Islet precursor cell (in vitro differentiated cells): ENCODE measurements around the gene TDRD15.
"Not testable (repeated sequence)": the region's sequence is repeated elsewhere in the genome, so short reads cannot be mapped to it uniquely, and the experiment has no call there.

ENCODE experiments used
- DNase-seq: peaks from one replicate; pipeline ENCODE4 v3.0.0-alpha.2; 2018

Gene TDRD15

DNA sequence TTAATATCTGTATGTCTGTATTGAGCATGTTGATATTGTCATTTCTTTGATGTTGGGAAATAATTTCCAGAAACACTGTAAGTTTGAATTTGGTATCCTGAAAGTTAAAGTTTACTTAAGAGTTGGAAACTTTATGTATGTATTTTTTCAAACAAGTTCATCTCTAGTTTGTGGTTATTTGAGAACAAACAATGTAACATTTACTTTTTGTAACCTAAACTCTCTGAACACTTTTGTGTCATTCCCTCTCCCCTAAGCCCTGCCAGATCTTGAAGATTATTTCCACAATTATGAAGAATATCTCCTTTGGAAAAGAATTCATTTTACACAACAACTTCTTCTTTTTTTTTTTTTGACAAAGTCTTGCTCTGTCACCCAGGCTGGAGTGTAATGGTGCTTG, 24.9 kb downstream of the TDRD15 start:
- no peak for DNase-seq

DNA sequence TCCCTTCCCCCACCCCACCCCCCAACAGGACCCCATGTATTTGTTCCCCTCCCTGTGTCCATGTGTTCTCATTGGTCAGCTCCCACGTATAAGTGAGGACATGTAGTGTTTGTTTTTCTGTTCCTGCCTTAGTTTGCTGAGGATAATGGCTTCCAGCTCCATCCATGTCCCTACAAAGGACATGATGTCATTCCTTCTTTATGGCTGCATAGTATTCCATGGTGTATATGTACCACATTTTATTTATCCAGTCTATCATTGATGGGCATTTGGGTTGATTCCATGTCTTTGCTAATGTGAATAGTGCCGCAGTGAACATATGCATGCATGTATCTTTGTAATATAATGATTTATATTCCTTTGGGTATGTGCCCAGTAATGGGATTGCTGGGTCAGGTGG, 27.5 kb downstream of the TDRD15 start:
- DNase-seq: not testable (repeated sequence)

DNA sequence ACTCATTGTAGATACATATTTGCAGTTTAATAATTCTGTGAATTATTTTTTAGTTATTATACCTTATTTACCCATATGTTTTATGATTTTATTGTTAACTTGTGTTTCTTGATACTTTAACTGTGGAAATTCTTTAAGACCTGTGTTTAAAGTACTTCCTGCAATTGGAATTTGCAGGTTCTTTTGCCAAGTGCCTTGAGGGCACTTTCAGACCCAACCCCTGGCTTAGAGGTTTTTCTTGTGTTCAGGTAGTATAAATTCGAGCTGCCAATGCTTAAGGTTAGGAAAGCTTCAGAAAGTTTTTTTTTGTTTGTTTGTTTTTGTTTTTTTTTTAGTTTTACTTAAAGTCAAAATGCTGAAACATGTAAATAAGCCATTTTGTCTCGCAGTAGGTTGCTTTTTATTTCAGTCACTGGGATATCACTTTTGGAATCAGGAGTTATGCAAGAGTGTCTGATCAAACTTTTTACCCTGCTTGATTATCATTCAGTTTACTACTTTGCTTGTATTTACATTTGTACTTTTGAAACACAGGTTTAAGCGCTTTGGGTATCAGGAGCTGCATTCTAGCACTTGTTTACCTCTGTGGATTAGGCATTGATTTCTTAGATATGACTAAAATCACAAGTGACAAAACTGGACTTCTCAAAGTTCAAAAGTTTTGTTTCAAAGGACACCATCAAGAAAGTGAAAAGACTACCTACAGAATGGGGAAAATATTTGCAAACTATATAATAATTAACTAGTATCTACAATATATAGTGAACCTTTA, 31.8 kb downstream of the TDRD15 start:
- no peak for DNase-seq

DNA sequence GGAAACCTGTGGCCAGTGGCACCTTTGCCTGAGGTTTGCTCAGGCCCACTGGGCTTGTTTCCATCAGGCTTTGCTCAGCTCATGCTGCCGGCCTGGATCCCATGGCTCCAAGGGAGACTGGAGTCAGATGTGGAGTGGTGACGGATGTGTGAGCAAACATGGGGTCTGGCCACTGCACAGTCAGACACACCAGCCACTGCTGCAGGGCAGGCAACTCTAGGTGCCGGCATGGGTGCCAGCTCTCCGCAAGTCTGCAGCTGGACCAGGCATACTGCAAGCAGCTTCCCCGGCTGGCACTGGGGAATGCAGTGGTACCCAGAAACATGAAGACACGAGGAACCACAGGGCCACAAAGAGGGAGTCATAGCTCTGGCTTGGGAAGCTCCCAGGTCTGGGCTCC, 37.4 kb downstream of the TDRD15 start:
- no peak for DNase-seq

DNA sequence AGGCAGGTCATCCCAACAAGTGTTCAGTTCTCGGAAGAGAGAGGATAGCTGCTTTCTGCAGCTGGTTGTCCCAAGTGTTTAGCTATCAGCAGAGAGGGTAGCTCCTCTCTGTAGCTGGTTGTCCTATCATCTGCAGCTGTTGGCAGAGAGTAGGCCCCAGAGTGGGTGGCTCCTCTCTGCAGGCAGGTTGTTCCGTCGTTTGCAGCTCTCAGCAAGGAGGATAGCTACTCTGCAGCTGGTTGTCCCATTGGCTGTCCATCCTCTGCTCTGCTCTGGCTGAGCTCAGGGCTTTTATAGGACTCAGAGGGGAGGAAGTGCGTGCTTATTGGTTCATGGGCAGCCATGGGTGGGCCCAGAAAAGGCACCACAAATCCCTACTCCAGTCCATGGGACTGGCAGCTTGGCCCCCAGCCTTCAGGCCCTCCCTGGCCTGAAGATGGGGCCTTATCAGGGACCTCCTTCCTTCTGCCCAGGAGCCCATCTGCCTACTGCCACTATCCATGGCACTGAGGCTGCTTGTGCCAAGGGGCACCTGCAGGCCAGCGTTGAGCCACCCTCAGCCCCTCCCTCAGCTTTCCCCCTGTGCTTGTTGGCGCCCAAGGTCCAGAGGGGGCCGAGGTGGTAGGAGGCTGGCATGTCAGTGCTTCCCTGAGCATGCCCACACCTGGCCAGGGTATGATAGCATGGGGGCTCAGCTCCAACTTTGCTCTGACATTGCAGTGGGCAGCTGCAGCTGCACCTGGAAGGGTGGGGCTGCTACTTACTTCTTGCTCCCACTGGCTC, 38.3 kb downstream of the TDRD15 start:
- no peak for DNase-seq

DNA sequence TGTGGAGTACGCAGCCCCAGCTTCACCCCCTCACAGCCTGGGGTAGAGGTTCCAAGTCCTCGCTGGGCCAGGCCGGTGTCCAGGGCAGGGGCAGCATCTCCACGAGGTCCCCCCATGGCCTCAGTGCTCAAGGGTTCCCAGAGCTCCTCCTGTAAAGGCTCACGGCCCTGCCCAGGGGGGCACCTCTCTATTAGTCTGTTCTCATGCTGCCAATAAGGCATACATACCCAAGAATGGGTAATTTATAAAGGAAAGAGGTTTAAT, 38.8 kb downstream of the TDRD15 start:
- DNase-seq: no peak

DNA sequence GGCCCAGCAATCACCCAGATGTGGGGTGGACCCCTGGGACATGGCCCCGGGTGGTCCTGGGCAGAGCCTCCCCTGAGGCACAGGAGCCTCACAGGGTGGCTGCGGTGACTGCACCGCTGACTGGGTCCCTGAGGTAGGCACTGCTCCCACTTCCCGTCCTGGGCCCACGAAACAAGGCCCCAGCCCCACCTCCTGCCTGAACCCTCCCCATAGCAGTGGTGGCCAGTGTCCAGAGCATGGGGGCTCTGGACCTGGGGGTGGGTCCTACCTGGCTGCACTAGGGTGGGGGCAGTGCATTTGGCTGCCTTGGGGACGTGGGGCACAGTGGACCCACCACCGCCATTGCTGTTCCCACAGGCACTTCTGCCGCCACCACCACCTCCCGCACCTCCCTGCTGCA, 39.4 kb downstream of the TDRD15 start:
- no peak for DNase-seq

DNA sequence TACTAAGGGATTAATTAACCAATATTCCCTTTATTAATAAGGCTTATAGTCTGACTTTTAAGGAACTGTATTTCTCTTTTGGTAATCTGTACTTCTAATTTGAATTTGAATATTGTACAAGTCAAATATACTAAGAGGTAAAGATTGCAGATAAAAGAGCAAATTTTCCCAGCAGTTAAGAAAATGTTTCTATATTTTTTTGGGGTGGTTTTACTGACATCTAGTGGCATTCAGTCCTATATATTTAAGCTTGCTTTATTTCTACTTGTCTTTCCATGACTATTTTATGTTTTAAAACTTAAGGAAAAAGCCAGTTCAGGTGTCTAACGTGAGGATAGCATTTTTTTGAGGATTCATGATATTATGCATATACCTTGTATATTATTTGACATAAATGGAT, 41.6 kb downstream of the TDRD15 start:
- no peak for DNase-seq

DNA sequence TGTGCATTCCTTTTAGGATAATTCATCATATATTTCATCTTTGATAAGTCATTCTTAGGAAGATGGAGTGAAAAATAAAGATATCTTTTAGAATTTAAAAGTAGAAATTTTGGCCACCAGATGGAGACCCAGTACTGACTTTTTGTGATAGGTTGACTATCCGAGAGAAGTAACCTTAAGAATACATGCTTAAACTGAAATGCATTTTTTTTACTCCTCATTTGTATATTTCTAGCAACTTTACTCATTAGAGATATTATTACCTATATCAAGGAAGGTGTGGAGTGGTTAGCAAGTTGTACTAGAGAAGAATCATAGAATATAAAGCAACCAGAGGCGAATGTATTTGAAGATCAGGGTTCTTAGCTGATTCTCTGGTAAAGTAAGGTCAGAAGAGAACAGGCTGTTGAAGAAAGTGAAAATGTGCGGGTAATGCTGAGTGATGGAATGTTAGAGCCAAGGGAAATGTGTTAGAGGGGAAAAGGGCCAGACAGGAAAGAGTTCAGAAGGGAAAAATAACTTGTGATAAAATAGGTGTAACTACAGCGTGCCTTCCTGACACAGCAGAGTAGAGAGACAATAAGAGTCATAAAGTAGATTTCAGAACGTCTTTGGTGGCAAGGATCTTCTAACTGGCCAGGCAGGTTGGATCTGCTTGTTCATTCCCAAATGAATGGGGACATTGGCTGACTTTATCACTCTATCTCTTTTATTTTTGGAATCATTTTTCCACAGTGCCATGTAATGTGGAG, 52.3 kb downstream of the TDRD15 start:
- DNase-seq: no peak

DNA sequence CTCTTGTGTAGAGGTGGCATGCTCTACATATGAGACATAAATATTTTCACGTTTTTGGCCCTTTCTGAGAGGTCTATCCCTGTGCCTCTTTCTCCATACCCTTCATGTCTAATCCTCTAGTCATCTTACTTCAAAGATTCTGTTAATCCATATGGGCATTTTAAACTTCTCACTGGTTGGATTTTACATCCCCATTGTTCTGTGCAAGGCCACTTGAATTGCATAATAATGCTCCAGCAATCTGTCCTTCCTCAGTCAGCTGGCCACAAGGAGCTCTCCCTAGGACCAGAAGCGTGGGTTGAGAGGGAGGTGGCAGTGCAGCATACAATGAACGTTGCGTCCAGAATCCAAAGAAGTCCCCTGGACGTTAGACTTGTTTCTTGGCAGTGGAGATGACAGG, 58.2 kb downstream of the TDRD15 start:
- DNase-seq: no peak

DNA sequence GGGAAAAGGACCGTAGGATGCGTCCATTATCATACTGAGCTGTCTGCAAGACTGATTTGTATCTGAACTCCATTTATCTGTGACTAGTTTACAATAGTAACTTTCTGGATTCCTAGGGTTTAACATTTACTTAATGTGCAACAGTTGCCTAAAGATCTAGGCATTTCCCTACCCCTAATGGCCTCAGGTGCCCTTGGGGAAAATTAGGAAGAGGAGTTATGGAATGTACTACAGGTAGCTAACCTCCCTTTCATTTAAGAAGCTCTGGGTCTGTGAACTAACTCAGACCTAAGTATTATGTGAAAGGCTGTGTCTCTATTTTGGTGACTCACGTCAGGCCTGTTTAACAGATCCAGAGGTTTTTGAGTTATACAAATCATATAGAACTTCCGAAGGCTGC, 59.5 kb downstream of the TDRD15 start:
- no peak for DNase-seq

DNA sequence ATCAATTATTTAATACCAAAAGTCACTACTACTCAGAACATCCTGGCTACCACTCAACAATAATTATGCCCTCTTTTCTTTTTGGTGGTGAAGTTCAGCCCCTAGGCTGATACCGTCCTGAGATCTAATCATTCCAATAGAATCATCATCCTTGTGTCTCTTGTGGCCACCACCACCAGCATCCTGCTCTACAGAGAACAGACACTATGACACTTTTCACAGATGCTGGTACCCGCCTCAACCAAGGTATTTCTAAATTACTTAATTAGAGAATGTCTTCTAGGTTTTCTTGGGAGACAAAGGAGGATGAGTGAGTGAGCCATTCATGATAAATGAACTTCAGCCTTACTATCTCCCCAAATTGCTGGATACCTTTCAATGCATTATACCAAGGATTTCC, 60.0 kb downstream of the TDRD15 start:
- DNase-seq: no peak

DNA sequence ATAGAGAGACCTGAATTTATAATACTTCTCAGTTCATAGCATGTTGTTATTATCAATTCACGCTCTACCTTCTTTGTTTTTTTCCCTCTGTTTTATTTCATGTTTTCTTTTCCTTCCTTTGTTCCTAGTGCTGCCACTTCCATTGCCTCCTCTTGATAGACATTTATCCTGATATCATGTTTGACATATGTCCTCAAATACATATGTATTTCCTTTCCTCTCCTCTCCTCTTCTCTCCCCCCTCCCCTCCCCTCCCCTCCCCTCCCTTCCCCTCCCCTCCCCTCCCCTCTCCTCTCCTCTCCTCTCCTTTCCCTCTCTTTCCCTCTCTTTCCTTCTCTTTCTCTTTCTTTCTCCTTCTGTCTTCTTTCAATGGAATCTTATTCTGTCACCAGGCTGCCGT, 67.8 kb downstream of the TDRD15 start:
- DNase-seq: no peak
